ENCODE results near the gene CD82.

DNA sequence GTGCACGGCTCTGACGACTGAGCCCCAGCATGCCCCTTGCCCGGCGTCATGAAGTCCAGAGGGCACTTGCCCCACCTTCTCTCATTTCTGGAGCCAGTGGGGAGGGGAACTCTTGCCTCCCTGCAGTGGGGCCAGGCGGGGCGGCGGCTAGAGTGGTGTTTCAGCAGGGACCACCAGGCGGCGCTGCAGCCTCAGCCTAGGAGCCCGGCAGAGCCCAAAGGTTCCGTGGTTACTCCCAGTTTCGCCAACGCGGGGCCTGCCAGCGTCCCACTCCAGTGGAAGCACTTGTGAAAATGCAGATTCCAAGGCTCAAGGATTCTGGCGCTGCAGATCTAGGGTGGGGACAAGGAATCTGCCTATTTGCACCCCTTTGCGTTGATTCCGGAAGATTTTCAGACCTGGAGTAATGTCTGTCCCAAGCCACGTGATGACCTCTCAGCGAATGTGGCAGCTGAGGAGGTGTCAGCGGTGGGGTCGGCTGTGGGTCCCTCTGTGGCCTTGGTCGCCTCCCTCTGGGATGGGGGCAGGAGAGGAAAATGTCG is 55.7 kb downstream of the CD82 start:
- TF ChIP-seq, protein P1, sequence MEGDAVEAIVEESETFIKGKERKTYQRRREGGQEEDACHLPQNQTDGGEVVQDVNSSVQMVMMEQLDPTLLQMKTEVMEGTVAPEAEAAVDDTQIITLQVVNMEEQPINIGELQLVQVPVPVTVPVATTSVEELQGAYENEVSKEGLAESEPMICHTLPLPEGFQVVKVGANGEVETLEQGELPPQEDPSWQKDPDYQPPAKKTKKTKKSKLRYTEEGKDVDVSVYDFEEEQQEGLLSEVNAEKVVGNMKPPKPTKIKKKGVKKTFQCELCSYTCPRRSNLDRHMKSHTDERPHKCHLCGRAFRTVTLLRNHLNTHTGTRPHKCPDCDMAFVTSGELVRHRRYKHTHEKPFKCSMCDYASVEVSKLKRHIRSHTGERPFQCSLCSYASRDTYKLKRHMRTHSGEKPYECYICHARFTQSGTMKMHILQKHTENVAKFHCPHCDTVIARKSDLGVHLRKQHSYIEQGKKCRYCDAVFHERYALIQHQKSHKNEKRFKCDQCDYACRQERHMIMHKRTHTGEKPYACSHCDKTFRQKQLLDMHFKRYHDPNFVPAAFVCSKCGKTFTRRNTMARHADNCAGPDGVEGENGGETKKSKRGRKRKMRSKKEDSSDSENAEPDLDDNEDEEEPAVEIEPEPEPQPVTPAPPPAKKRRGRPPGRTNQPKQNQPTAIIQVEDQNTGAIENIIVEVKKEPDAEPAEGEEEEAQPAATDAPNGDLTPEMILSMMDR (conservative IDR thresholded peaks at IDR 0.05): peak; percentile 99
- no peak for TF ChIP-seq ZFX (IDR thresholded peaks at IDR 0.05)
